Measurements from ENCODE around the gene PPP2R1B. TPM values are rescaled to one million over a fixed set of nuclear protein-coding genes. Genes with fewer than 3 reads are reported as not detected.

PPP2R1B gene
- total RNA-seq, 1 donor from 2014 or later, result 6.5 TPM

DNA sequence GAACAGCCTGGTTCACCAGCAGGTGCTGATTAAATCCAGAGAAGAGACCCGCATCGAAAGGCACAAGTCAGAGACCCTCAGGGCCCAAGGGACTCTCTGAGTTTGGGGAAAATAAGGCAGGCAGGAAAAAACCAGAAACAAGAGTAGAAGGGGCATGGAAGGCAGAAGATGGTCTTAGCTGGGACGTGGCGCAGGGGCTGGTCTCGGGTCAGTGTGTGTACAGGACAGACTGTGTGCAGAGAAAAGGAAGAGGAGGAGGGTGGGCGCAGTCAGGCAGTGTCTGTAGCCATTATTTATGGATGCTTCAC lies 31.3 kb downstream of the PPP2R1B start:
- Histone ChIP-seq H3K27ac (replicated peaks) (peak overlapping the region; percentile 92), H3K4me3 (peak overlapping the region; percentile 63), H3K4me1 (peaks cover 88% of the 10 kb centered on the region), H3K36me3 (peaks cover under 1% of the 10 kb centered on the region), H3K9me3 (replicated peaks) (no peaks in the 10 kb centered on the region), H3K27me3 (ENCODE audit: low read depth) (no peaks in the 10 kb centered on the region)
- intact Hi-C loops (cut with micrococcal nuclease), result no loop called here
- TF ChIP-seq, protein P1, sequence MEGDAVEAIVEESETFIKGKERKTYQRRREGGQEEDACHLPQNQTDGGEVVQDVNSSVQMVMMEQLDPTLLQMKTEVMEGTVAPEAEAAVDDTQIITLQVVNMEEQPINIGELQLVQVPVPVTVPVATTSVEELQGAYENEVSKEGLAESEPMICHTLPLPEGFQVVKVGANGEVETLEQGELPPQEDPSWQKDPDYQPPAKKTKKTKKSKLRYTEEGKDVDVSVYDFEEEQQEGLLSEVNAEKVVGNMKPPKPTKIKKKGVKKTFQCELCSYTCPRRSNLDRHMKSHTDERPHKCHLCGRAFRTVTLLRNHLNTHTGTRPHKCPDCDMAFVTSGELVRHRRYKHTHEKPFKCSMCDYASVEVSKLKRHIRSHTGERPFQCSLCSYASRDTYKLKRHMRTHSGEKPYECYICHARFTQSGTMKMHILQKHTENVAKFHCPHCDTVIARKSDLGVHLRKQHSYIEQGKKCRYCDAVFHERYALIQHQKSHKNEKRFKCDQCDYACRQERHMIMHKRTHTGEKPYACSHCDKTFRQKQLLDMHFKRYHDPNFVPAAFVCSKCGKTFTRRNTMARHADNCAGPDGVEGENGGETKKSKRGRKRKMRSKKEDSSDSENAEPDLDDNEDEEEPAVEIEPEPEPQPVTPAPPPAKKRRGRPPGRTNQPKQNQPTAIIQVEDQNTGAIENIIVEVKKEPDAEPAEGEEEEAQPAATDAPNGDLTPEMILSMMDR (IDR thresholded peaks at IDR 0.05; ENCODE audit: borderline replicate concordance), result no peak
- DNase-seq, result peak; percentile 29

DNA sequence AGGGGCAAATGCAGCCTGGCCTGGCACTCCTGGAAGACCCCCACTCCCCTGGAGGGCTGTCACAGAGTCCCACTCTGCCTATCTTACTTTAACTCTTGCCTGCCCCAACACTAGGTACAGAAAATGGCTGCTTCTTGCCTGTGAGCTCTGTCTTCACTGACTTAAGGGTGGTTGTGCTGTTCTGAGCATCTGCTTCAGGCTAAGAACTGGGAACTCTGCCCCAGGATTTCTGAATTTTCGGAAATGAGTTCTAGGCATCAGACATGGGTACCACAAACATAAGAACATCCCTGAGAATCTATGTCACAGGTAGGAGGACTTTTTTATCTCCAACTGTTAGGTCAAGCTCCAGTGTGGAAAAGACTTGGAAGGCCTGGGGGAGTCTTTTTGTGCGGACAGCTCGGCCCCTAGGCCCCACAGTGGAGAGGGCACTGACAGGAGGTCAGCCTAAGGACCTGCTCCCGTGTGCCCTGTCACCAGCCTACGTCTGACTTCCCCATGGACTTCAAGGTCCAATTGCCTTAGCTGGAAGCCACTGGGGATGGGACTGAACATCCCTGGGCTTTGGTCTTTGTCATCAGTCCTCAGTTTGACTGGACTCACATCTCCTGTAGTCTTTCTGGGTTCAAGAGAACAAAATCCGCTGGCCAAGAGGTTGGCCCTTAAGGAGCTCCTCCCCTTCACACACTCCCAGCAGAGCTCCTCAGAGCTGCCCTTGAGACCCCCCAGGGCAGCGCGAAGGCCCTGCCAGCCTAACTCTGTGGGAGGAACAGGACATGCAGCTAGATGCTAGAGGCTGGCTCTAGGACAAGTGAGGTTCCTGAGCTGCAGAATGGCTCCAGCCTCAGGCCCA lies 31.9 kb downstream of the PPP2R1B start:
- no peaks in the 10 kb centered on the region for H3K36me3 ChIP-seq
- H3K4me3 ChIP-seq, result peak overlapping the region; percentile 63
- H3K4me1 ChIP-seq, result peaks cover 93% of the 10 kb centered on the region
- peak overlapping the region; percentile 92 for H3K27ac ChIP-seq (replicated peaks)
- no peaks in the 10 kb centered on the region for H3K9me3 ChIP-seq (replicated peaks)
- TF ChIP-seq, protein P1 (IDR thresholded peaks at IDR 0.05; ENCODE audit: borderline replicate concordance), result no peak
- DNase-seq, result no peak
- H3K27me3 ChIP-seq (ENCODE audit: low read depth), result no peaks in the 10 kb centered on the region
- intact Hi-C loops (cut with micrococcal nuclease), result no loop called here

DNA sequence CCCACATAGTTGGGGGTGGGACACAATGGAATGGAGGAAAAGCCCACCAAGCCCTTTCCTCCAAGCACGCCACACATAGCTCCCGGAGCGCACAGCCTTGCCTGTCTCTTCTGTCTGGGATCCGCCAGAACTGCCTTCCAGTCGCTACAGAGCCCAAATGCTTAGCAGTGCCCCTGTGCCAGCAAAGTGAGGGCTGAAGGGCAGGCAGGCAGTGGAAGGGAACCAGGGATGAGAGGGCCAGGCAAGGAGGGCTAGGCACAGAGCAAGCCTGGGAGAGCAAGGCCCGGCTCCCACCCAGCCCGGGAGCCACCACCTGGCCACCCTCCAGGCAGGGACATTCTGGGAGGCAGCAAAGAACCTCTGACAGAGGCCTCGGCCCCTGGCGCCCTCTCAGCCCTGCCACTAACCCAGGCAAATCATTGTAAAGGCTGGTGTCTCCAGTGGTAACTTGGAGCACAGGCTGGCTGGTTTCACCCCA lies 32.5 kb downstream of the PPP2R1B start:
- no peak overlapping the region for H3K4me3 ChIP-seq
- intact Hi-C loops (cut with micrococcal nuclease), result no loop called here

DNA sequence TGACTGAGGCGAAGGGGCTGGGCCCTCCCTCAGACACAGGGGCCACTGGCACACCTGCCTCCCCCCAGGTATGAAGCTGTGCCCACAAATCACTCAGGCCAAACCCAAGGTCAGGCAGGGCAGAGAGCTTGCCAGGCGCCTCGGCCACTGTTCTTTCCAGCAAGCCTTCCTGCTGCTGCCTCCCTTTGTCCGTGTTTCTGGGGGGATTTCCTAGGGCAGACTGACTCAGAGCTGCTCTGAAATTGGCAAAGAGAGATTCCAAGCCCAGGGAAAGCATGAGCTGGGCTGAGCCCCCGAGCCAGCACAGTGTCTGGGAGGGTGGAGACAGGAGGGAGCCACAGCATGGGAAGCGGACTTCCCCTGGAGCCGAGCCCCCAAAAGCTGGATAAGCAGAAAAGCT lies 33.2 kb downstream of the PPP2R1B start:
- Histone ChIP-seq H3K9me3 (replicated peaks) (no peaks in the 10 kb centered on the region), H3K36me3 (no peaks in the 10 kb centered on the region), H3K4me1 (peaks cover 100% of the 10 kb centered on the region), H3K27me3 (ENCODE audit: low read depth) (no peaks in the 10 kb centered on the region), H3K27ac (replicated peaks) (peak overlapping the region; percentile 92), H3K4me3 (no peak overlapping the region)
- TF ChIP-seq, protein P1 (IDR thresholded peaks at IDR 0.05; ENCODE audit: borderline replicate concordance), result no peak
- peak; percentile 40 for DNase-seq
- intact Hi-C loops (cut with micrococcal nuclease), result no loop called here

More for the DNA sequence above, 32.5 kb downstream of the PPP2R1B start:
- Histone ChIP-seq H3K4me1 (peaks cover 100% of the 10 kb centered on the region), H3K36me3 (no peaks in the 10 kb centered on the region), H3K27ac (replicated peaks) (peak overlapping the region; percentile 92), H3K9me3 (replicated peaks) (no peaks in the 10 kb centered on the region), H3K27me3 (ENCODE audit: low read depth) (no peaks in the 10 kb centered on the region)
- no peak for DNase-seq
- TF ChIP-seq, protein P1 (IDR thresholded peaks at IDR 0.05; ENCODE audit: borderline replicate concordance), result no peak

DNA sequence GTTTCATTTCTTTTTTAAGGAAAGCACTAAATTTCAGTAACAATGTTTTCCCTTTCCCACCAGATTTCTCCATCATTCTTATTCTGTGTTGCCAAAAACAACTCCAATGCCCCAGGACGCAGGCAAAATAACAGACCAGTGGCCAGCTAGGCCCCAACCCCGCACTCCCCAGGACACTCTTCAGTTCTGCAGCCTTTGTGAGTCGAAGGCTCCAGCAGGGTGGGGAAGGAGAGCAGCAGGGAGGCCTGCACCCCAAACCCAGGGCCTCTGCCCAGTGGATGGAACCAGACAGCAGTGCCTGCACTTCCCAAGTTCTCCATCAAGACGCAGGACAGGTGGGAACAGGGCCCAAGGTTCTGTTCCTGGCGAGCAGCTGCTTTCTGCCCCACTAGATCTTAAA lies 34.4 kb downstream of the PPP2R1B start:
- H3K27me3 ChIP-seq (ENCODE audit: low read depth), result no peaks in the 10 kb centered on the region
- DNase-seq, result no peak
- intact Hi-C loops (cut with micrococcal nuclease), result no loop called here
- peaks cover 8% of the 10 kb centered on the region for H3K36me3 ChIP-seq
- no peaks in the 10 kb centered on the region for H3K9me3 ChIP-seq (replicated peaks)
- H3K4me1 ChIP-seq, result peaks cover 88% of the 10 kb centered on the region
- TF ChIP-seq, protein P1 (IDR thresholded peaks at IDR 0.05; ENCODE audit: borderline replicate concordance), result no peak
- H3K4me3 ChIP-seq, result no peak overlapping the region
- peak overlapping the region; percentile 92 for H3K27ac ChIP-seq (replicated peaks)
